ENCODE results near the gene OPCML.

GRCh38 chr11:132365650-132366049 is 1166.7 kb downstream of the OPCML start:
- TF ChIP-seq CTCF (IDR thresholded peaks at IDR 0.05), result no peak
- TF ChIP-seq POLR2A (IDR thresholded peaks at IDR 0.05), result no peak

Data from lower leg skin (tissue), 3 donors.